HepG2 (cell line): Measurements from ENCODE around the gene PMFBP1. TPM values are rescaled to one million over a fixed set of nuclear protein-coding genes. Genes with fewer than 3 reads are reported as not detected.

Experiments
- BHLHE40 ChIP-seq: IDR thresholded peaks from 2 replicates; pipeline ENCODE4 v1.6.1; 2011; ENCODE audit warnings: low read length, improper control_type of control experiment
- BORCS8-MEF2B ChIP-seq: sonication (generic); formaldehyde crosslinking; IDR thresholded peaks from 2 replicates; pipeline ENCODE4 v1.8.0; 2022; ENCODE audit warnings: mild to moderate bottlenecking, missing genetic modification reagents
- CBX2 ChIP-seq, 2 experiments: fragments of 200-600 bp in 1 of 2; sonication (generic); formaldehyde crosslinking in 1 of 2; IDR thresholded peaks; 2 replicates each; pipeline versions ENCODE4 v1.7.0 to v1.8.1; 2018 to 2022; ENCODE audit warnings: low read depth in 2 of 2, low read length in 1 of 2, mild to moderate bottlenecking in 1 of 2, missing genetic modification reagents in 1 of 2
- CHD2 ChIP-seq: IDR thresholded peaks from 2 replicates; pipeline ENCODE4 v1.6.1; 2011; ENCODE audit warnings: low read depth, low read length, improper control_type of control experiment
- HNRNPK ChIP-seq: fragments of 200-400 bp; formaldehyde crosslinking; IDR thresholded peaks from 2 replicates; pipeline ENCODE4 v1.6.1; 2018; ENCODE audit warnings: low read length, low read depth, moderate library complexity, mild to moderate bottlenecking; ENCODE audit not compliant: poor library complexity, severe bottlenecking
- KLF6 ChIP-seq: IDR thresholded peaks from 2 replicates; pipeline ENCODE4 v1.8.0; 2016; ENCODE audit warnings: missing biosample characterization, missing genetic modification reagents
- MAFF ChIP-seq: IDR thresholded peaks from 2 replicates; pipeline ENCODE4 v1.6.1; 2011; ENCODE audit warnings: low read depth, low read length, improper control_type of control experiment
- MAFK ChIP-seq, 2 experiments: IDR thresholded peaks in 1 of 2; conservative IDR thresholded peaks in 1 of 2; 2 replicates each; pipeline ENCODE4 v1.6.1; 2011; ENCODE audit warnings: improper control_type of control experiment in 2 of 2, low read length in 2 of 2
- MED1 ChIP-seq: sonication (generic); formaldehyde crosslinking; IDR thresholded peaks from 2 replicates; pipeline ENCODE4 v1.4.0; 2020; ENCODE audit warnings: missing genetic modification reagents
- MLXIP ChIP-seq: sonication (generic); formaldehyde crosslinking; IDR thresholded peaks from 2 replicates; pipeline ENCODE4 v1.9.0; 2021; ENCODE audit warnings: missing genetic modification reagents, borderline replicate concordance
- NAIF1 ChIP-seq: sonication (generic); formaldehyde crosslinking; IDR thresholded peaks from 2 replicates; pipeline ENCODE4 v1.5.0; 2020; ENCODE audit warnings: mild to moderate bottlenecking, missing genetic modification reagents, borderline replicate concordance
- PHB2 ChIP-seq: fragments of 450-650 bp; IDR thresholded peaks from 2 replicates; pipeline ENCODE4 v1.6.1; 2018; ENCODE audit not compliant: partially characterized antibody
- RBM22 ChIP-seq: fragments of 200-400 bp; formaldehyde crosslinking; optimal IDR thresholded peaks from 2 replicates; pipeline ENCODE3; 2017; ENCODE audit warnings: mild to moderate bottlenecking, low read length, moderate library complexity
- RFX5 ChIP-seq: IDR thresholded peaks from 2 replicates; pipeline ENCODE4 v1.6.1; 2011; ENCODE audit warnings: low read depth, low read length, improper control_type of control experiment
- TFDP2 ChIP-seq: sonication (generic); formaldehyde crosslinking; IDR thresholded peaks from 2 replicates; pipeline ENCODE4 v1.4.0; 2020; ENCODE audit warnings: missing genetic modification reagents
- TOPORS ChIP-seq: sonication (generic); formaldehyde crosslinking; IDR thresholded peaks from 2 replicates; pipeline ENCODE4 v1.8.0; 2023; ENCODE audit warnings: mild to moderate bottlenecking, missing genetic modification reagents
- ZFP37 ChIP-seq: sonication (generic); formaldehyde crosslinking; IDR thresholded peaks from 2 replicates; pipeline ENCODE4 v1.4.0; 2020; ENCODE audit warnings: missing genetic modification reagents, borderline replicate concordance
- ZNF34 ChIP-seq: sonication (generic); formaldehyde crosslinking; IDR thresholded peaks from 2 replicates; pipeline ENCODE4 v1.4.0; 2020; ENCODE audit warnings: mild to moderate bottlenecking, missing genetic modification reagents, borderline replicate concordance
- ZNF562 ChIP-seq: sonication (generic); formaldehyde crosslinking; IDR thresholded peaks from 2 replicates; pipeline ENCODE4 v1.8.0; 2022; ENCODE audit warnings: missing genetic modification reagents, borderline replicate concordance
- ZNF709 ChIP-seq: sonication (generic); formaldehyde crosslinking; IDR thresholded peaks from 2 replicates; pipeline ENCODE4 v1.5.0; 2020; ENCODE audit warnings: mild to moderate bottlenecking, missing genetic modification reagents
- ZNF790 ChIP-seq: sonication (generic); formaldehyde crosslinking; IDR thresholded peaks from 2 replicates; pipeline ENCODE4 v1.8.0; 2022; ENCODE audit warnings: missing genetic modification reagents, mild to moderate bottlenecking, borderline replicate concordance
- polyA plus RNA-seq, 8 experiments: library from polyadenylated mRNA; depleted of rRNA in 3 of 8; stranded (reverse) in 7 of 8; unstranded in 1 of 8; fragments of >200 nt; fragmentation: Illumina TruSeq in 4 of 8; extraction: Trizol in 4 of 8; gene quantifications; 2 replicates each; pipeline versions ENCODE4 v1.2.1 to v1.2.3, GENCODE V29; 2011 to 2016; ENCODE audit warnings: low read depth in 4 of 8, missing spikeins in 1 of 8, mixed read lengths in 1 of 8; ENCODE audit not compliant: insufficient read depth in 1 of 8
- total RNA-seq, 5 experiments: library from RNA; depleted of rRNA; stranded (reverse); fragments of >200 nt; fragmentation: Illumina TruSeq; extraction: Trizol; gene quantifications; 2 replicates each; pipeline ENCODE4 v1.2.3, GENCODE V29; 2016; ENCODE audit warnings: low read depth in 1 of 5
- TF ChIP-seq, protein P1 (sequence below): sonication (generic); formaldehyde crosslinking; IDR thresholded peaks from 2 replicates; pipeline ENCODE4 v1.4.0; 2020; ENCODE audit warnings: missing genetic modification reagents, borderline replicate concordance

The PMFBP1 gene
- total and polyA plus RNA-seq, 2 of the 13 experiments (the other 11 are each of a cell fraction or from before 2014, with no cell fraction given): 1.9 to 3.8 TPM

DNA sequence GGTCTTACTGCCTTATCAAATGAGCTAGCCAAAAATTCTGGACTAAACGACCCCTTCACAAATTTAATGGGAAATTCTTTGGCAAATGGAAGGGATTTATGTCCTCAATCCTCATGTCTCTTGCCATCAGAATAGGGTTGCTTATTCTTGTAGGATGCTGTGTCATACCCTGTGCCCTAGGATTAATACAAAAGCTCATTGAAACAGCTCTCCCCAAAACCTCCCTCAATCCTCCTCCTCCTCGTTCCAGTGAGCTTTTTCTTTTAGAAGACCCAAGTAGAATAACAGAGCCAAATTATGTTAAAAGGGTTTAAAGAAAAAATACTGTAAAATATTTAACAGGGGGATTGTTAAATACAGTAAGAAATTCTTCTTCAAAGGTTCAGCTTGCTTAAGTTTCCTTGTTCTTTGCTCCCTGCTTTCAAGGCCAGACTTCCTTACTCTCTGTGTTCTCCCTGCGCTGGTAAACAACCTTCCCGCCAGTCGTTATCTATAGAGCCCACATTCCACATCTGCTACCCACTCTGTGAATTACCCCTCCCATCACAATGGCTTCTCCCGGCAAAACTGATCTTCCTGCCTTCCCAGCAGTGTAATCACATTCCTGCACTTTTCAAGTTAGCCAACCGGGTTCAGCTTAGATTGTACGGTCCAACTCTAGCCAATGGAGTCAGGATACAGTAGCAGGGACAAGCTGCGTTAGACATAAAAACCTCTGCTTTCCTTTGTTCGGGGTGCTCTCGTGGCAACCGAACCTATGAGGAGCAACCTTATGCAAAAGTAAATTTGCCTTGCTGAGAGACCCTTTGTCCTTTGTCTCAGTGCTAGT is 99.2 kb downstream of the PMFBP1 start (continued):
- TF ChIP-seq MAFF (no peak), BORCS8-MEF2B (CRISPR knock-in tag) (no peak), RFX5 (no peak), RBM22 (no peak), BHLHE40 (no peak), ZNF790 (CRISPR knock-in tag) (no peak), ZFP37 (CRISPR knock-in tag) (no peak), KLF6 (CRISPR knock-in tag) (0 out of 2 replicates have a peak, but pooled peaks have one; percentile 40), MED1 (peak; percentile 89), ZNF562 (CRISPR knock-in tag) (no peak; the same call in 1 of the 2 replicates), HNRNPK (no peak), TFDP2 (CRISPR knock-in tag) (peak; percentile 93), ZNF709 (no peak), MAFK (conservative IDR thresholded peaks at IDR 0.05 in 1 of 2, IDR thresholded peaks at IDR 0.05 in 1 of 2; ENCODE audit: low read length in 2 of 2) (no peak), ZNF34 (CRISPR knock-in tag) (no peak), CHD2 (no peak), TOPORS (CRISPR knock-in tag) (no peak), MLXIP (CRISPR knock-in tag) (no peak), PHB2 (no peak), CBX2 (IDR thresholded peaks at IDR 0.05; ENCODE audit: low read depth, low read length) (no peak), CBX2 (CRISPR knock-in tag; IDR thresholded peaks at IDR 0.05; ENCODE audit: low read depth) (no peak), NAIF1 (CRISPR knock-in tag) (no peak)
- TF ChIP-seq, protein P1, sequence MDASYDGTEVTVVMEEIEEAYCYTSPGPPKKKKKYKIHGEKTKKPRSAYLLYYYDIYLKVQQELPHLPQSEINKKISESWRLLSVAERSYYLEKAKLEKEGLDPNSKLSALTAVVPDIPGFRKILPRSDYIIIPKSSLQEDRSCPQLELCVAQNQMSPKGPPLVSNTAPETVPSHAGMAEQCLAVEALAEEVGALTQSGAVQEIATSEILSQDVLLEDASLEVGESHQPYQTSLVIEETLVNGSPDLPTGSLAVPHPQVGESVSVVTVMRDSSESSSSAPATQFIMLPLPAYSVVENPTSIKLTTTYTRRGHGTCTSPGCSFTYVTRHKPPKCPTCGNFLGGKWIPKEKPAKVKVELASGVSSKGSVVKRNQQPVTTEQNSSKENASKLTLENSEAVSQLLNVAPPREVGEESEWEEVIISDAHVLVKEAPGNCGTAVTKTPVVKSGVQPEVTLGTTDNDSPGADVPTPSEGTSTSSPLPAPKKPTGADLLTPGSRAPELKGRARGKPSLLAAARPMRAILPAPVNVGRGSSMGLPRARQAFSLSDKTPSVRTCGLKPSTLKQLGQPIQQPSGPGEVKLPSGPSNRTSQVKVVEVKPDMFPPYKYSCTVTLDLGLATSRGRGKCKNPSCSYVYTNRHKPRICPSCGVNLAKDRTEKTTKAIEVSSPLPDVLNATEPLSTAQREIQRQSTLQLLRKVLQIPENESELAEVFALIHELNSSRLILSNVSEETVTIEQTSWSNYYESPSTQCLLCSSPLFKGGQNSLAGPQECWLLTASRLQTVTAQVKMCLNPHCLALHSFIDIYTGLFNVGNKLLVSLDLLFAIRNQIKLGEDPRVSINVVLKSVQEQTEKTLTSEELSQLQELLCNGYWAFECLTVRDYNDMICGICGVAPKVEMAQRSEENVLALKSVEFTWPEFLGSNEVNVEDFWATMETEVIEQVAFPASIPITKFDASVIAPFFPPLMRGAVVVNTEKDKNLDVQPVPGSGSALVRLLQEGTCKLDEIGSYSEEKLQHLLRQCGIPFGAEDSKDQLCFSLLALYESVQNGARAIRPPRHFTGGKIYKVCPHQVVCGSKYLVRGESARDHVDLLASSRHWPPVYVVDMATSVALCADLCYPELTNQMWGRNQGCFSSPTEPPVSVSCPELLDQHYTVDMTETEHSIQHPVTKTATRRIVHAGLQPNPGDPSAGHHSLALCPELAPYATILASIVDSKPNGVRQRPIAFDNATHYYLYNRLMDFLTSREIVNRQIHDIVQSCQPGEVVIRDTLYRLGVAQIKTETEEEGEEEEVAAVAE (CRISPR knock-in tag): peak; percentile 98
